SK-N-SH treated with all-trans-retinoic acid at 6 μM for 48 hours (cell line): Measurements from ENCODE around the gene RGS7.
"Not testable (repeated sequence)": the region's sequence is repeated elsewhere in the genome, so short reads cannot be mapped to it uniquely, and the experiment has no call there.

Source experiments
- ATAC-seq: fragments of 200-7000 bp; cut with Tn5 transposase; 3 replicates; pipeline ENCODE4 v1.9.1; 2020; ENCODE audit warnings: mild to moderate bottlenecking, moderate library complexity
- ARNTL ChIP-seq: fragments of 450-650 bp; formaldehyde crosslinking; IDR thresholded peaks from 2 replicates; pipeline ENCODE4 v1.5.0; 2020; ENCODE audit warnings: low read depth, mild to moderate bottlenecking, moderate library complexity, borderline replicate concordance
- BACH2 ChIP-seq: fragments of 250-450 bp; sonication (Bioruptor Pico); IDR thresholded peaks from 2 replicates; pipeline ENCODE4 v1.9.0; 2021; ENCODE audit warnings: mild to moderate bottlenecking, borderline replicate concordance
- CSDC2 ChIP-seq: fragments of 250-450 bp; sonication (Bioruptor Pico); IDR thresholded peaks from 2 replicates; pipeline ENCODE4 v1.5.0; 2020; ENCODE audit warnings: mild to moderate bottlenecking, moderate library complexity
- ESRRG ChIP-seq: fragments of 250-450 bp; sonication (Bioruptor Pico); IDR thresholded peaks from 2 replicates; pipeline ENCODE4 v1.6.1; 2021; ENCODE audit warnings: mild to moderate bottlenecking
- GLIS3 ChIP-seq: fragments of 250-450 bp; sonication (Bioruptor Pico); IDR thresholded peaks from 2 replicates; pipeline ENCODE4 v1.5.0; 2020; ENCODE audit warnings: mild to moderate bottlenecking, moderate library complexity
- ISL1 ChIP-seq: fragments of 250-450 bp; sonication (Bioruptor Pico); IDR thresholded peaks from 2 replicates; pipeline ENCODE4 v2.1.2; 2022; ENCODE audit warnings: mild to moderate bottlenecking, moderate library complexity
- OSR1 ChIP-seq: fragments of 250-450 bp; sonication (Bioruptor Pico); IDR thresholded peaks from 2 replicates; pipeline ENCODE4 v1.8.0; 2022; ENCODE audit warnings: moderate library complexity, mild to moderate bottlenecking, inconsistent platforms
- PPARA ChIP-seq: fragments of 250-450 bp; sonication (Bioruptor Pico); IDR thresholded peaks from 2 replicates; pipeline ENCODE4 v1.5.0; 2020; ENCODE audit warnings: mild to moderate bottlenecking, borderline replicate concordance
- RARB ChIP-seq: fragments of 250-450 bp; sonication (Bioruptor Pico); IDR thresholded peaks from 2 replicates; pipeline ENCODE4 v1.8.0; 2021; ENCODE audit warnings: mild to moderate bottlenecking, moderate library complexity
- TCF4 ChIP-seq: fragments of 250-450 bp; sonication (Bioruptor Pico); IDR thresholded peaks from 2 replicates; pipeline ENCODE4 v1.8.0; 2021; ENCODE audit warnings: mild to moderate bottlenecking, moderate library complexity, borderline replicate concordance
- TOX ChIP-seq: fragments of 250-450 bp; sonication (Bioruptor Pico); IDR thresholded peaks from 2 replicates; pipeline ENCODE4 v1.8.0; 2021; ENCODE audit warnings: mild to moderate bottlenecking, moderate library complexity, borderline replicate concordance
- ZC3H10 ChIP-seq: fragments of 250-450 bp; sonication (Bioruptor Pico); IDR thresholded peaks from 2 replicates; pipeline ENCODE4 v1.5.1; 2021; ENCODE audit warnings: mild to moderate bottlenecking, moderate library complexity
- ZFP3 ChIP-seq: fragments of 250-450 bp; sonication (Bioruptor Pico); IDR thresholded peaks from 2 replicates; pipeline ENCODE4 v1.5.0; 2020; ENCODE audit warnings: mild to moderate bottlenecking, moderate library complexity
- ZFP30 ChIP-seq: fragments of 450-650 bp; formaldehyde crosslinking; IDR thresholded peaks from 2 replicates; pipeline ENCODE4 v1.5.0; 2022; ENCODE audit warnings: mild to moderate bottlenecking, moderate library complexity
- ZNF565 ChIP-seq: fragments of 450-650 bp; formaldehyde crosslinking; conservative IDR thresholded peaks from 2 replicates; pipeline ENCODE4 v1.5.0; 2020; ENCODE audit warnings: low read depth, mild to moderate bottlenecking, moderate library complexity
- ZNF70 ChIP-seq: fragments of 450-650 bp; formaldehyde crosslinking; IDR thresholded peaks from 2 replicates; pipeline ENCODE4 v1.5.0; 2020; ENCODE audit warnings: mild to moderate bottlenecking, moderate library complexity
- ZNF8 ChIP-seq: fragments of 450-650 bp; formaldehyde crosslinking; IDR thresholded peaks from 2 replicates; pipeline ENCODE4 v1.5.0; 2020; ENCODE audit warnings: mild to moderate bottlenecking, moderate library complexity
- TF ChIP-seq, protein P1 (sequence below): fragments of 250-450 bp; sonication (Bioruptor Pico); IDR thresholded peaks from 2 replicates; pipeline ENCODE4 v1.8.0; 2020; ENCODE audit warnings: mild to moderate bottlenecking, moderate library complexity, borderline replicate concordance
- TF ChIP-seq, protein P2 (sequence below): fragments of 250-450 bp; sonication (Bioruptor Pico); IDR thresholded peaks from 2 replicates; pipeline ENCODE4 v1.5.0; 2020; ENCODE audit warnings: mild to moderate bottlenecking, moderate library complexity
- TF ChIP-seq, protein P3 (sequence below): fragments of 250-450 bp; sonication (Bioruptor Pico); IDR thresholded peaks from 2 replicates; pipeline ENCODE4 v1.8.0; 2021; ENCODE audit warnings: low read depth, mild to moderate bottlenecking, moderate library complexity, borderline replicate concordance
- TF ChIP-seq, protein P4 (sequence below): fragments of 250-450 bp; sonication (Bioruptor Pico); IDR thresholded peaks from 2 replicates; pipeline ENCODE4 v1.5.1; 2021; ENCODE audit warnings: mild to moderate bottlenecking, moderate library complexity

RGS7 gene

DNA sequence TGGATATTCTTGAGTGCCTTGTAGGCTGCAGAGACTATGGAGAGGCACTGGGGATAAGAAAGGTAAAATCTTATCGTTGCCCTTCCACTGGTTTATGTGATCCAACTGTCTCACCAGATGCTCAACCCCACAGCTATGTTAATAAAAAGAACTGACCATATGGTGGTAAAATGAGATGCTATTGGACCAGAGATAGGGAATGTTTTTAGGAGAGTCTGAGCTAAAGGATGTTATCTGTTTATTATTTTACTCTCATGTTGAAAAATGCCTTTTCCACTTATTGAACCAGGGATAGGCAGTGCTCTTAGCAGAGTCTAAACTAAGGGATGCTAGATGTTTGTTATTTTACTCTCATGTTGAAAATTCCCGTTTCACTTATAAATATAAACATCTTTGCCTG is 572.2 kb downstream of the RGS7 start (continued):
- TF ChIP-seq, protein P1, sequence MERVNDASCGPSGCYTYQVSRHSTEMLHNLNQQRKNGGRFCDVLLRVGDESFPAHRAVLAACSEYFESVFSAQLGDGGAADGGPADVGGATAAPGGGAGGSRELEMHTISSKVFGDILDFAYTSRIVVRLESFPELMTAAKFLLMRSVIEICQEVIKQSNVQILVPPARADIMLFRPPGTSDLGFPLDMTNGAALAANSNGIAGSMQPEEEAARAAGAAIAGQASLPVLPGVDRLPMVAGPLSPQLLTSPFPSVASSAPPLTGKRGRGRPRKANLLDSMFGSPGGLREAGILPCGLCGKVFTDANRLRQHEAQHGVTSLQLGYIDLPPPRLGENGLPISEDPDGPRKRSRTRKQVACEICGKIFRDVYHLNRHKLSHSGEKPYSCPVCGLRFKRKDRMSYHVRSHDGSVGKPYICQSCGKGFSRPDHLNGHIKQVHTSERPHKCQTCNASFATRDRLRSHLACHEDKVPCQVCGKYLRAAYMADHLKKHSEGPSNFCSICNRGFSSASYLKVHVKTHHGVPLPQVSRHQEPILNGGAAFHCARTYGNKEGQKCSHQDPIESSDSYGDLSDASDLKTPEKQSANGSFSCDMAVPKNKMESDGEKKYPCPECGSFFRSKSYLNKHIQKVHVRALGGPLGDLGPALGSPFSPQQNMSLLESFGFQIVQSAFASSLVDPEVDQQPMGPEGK (CRISPR knock-in tag), result no peak
- TF ChIP-seq ZNF565 (CRISPR knock-in tag) (no peak), TOX (CRISPR knock-in tag) (no peak), PPARA (CRISPR knock-in tag) (no peak), TCF4 (CRISPR knock-in tag) (no peak), ARNTL (CRISPR knock-in tag) (no peak), OSR1 (CRISPR knock-in tag) (no peak), ZNF8 (CRISPR knock-in tag) (no peak), ZC3H10 (CRISPR knock-in tag) (no peak)

DNA sequence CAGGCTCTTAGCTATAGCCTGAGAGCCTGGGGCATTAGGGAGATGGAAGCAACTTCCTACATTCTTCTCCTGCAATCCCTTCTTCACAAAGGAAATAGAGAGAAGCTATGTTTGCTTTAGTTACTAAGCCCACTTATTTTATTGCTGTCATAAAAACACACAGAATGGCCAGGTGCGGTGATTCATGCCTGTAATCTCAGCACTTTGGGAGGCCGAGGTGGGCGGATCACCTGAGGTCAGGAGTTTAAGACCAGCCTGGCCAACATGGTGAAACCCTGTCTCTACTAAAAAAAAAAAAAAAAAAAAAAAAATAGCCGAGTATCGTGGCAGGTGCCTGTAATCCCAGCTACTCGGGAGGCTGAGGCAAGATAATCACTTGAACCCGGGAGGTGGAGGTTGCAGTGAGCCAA is 573.3 kb downstream of the RGS7 start:
- ATAC-seq, result not testable (repeated sequence)

DNA sequence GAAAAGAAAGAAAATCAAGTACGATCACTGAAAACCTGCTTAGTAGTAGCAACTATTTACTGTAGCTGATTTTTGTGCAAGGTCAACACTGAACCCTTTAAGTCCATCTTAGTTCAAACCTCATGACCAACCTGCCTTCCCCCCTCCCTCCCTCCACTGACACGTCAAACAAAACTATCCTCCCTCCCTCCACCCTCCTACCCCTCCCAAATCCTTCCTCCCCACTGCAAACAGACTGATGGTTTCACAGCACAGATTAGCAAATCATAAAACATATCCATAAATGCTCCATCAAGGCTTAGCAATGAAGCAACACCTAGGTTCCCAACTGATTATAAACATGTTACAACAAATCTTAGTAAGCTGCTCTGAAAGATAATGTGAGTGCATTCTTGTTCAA is 580.8 kb downstream of the RGS7 start:
- no peak for ATAC-seq
- no peak for TF ChIP-seq TOX (CRISPR knock-in tag)

DNA sequence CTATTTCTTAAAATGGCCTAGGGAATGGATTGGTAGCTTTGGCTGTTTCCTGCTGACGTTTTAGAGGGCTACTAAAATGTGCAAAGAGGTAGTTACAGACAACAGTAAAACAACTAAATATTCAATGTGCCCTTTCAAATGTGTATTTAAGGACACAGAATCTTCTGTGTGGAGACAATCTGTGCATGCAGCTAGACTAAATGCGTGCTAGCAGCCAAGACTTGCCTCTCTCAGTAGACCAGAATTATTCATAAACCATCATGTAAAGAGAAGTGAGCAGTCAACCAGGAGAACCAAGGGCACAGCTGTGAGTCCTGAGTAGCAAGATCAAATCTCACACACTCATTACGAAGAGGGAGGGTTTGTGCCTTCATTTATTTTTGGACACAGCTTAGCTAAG is 584.9 kb downstream of the RGS7 start:
- ATAC-seq, result no peak

More for the DNA sequence above, 584.9 kb downstream of the RGS7 start:
- TF ChIP-seq TOX (CRISPR knock-in tag), result no peak
- no peak for TF ChIP-seq GLIS3 (CRISPR knock-in tag)
- TF ChIP-seq, protein P2, sequence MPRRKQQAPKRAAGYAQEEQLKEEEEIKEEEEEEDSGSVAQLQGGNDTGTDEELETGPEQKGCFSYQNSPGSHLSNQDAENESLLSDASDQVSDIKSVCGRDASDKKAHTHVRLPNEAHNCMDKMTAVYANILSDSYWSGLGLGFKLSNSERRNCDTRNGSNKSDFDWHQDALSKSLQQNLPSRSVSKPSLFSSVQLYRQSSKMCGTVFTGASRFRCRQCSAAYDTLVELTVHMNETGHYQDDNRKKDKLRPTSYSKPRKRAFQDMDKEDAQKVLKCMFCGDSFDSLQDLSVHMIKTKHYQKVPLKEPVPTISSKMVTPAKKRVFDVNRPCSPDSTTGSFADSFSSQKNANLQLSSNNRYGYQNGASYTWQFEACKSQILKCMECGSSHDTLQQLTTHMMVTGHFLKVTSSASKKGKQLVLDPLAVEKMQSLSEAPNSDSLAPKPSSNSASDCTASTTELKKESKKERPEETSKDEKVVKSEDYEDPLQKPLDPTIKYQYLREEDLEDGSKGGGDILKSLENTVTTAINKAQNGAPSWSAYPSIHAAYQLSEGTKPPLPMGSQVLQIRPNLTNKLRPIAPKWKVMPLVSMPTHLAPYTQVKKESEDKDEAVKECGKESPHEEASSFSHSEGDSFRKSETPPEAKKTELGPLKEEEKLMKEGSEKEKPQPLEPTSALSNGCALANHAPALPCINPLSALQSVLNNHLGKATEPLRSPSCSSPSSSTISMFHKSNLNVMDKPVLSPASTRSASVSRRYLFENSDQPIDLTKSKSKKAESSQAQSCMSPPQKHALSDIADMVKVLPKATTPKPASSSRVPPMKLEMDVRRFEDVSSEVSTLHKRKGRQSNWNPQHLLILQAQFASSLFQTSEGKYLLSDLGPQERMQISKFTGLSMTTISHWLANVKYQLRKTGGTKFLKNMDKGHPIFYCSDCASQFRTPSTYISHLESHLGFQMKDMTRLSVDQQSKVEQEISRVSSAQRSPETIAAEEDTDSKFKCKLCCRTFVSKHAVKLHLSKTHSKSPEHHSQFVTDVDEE, result no peak
- no peak for TF ChIP-seq ISL1 (CRISPR knock-in tag)
- TF ChIP-seq ESRRG (CRISPR knock-in tag), result no peak
- TF ChIP-seq CSDC2 (CRISPR knock-in tag), result no peak
- TF ChIP-seq, protein P1 (CRISPR knock-in tag), result no peak
- TF ChIP-seq, protein P3, sequence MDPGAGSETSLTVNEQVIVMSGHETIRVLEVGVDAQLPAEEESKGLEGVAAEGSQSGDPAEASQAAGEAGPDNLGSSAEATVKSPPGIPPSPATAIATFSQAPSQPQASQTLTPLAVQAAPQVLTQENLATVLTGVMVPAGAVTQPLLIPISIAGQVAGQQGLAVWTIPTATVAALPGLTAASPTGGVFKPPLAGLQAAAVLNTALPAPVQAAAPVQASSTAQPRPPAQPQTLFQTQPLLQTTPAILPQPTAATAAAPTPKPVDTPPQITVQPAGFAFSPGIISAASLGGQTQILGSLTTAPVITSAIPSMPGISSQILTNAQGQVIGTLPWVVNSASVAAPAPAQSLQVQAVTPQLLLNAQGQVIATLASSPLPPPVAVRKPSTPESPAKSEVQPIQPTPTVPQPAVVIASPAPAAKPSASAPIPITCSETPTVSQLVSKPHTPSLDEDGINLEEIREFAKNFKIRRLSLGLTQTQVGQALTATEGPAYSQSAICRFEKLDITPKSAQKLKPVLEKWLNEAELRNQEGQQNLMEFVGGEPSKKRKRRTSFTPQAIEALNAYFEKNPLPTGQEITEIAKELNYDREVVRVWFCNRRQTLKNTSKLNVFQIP (CRISPR knock-in tag), result no peak
- TF ChIP-seq PPARA (CRISPR knock-in tag), result no peak
- TF ChIP-seq ZNF70, result no peak
- TF ChIP-seq ZNF8 (CRISPR knock-in tag), result no peak
- no peak for TF ChIP-seq OSR1 (CRISPR knock-in tag)
- no peak for TF ChIP-seq BACH2 (CRISPR knock-in tag)
- TF ChIP-seq, protein P4, sequence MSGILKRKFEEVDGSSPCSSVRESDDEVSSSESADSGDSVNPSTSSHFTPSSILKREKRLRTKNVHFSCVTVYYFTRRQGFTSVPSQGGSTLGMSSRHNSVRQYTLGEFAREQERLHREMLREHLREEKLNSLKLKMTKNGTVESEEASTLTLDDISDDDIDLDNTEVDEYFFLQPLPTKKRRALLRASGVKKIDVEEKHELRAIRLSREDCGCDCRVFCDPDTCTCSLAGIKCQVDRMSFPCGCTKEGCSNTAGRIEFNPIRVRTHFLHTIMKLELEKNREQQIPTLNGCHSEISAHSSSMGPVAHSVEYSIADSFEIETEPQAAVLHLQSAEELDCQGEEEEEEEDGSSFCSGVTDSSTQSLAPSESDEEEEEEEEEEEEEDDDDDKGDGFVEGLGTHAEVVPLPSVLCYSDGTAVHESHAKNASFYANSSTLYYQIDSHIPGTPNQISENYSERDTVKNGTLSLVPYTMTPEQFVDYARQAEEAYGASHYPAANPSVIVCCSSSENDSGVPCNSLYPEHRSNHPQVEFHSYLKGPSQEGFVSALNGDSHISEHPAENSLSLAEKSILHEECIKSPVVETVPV, result no peak
- TF ChIP-seq ZFP3 (CRISPR knock-in tag), result no peak
- TF ChIP-seq RARB, result no peak
- no peak for TF ChIP-seq ZFP30 (CRISPR knock-in tag)
- no peak for TF ChIP-seq ARNTL (CRISPR knock-in tag)
